22Rv1 (cell line): ENCODE results near the gene LEMD1.

Experiments
- CTCF ChIP-seq: fragments of 450-650 bp; IDR thresholded peaks from 2 replicates; pipeline ENCODE4 v1.5.1; 2017; ENCODE audit warnings: mild to moderate bottlenecking
- ZFX ChIP-seq: fragments of 450-650 bp; IDR thresholded peaks from 2 replicates; pipeline ENCODE4 v1.6.1; 2017; ENCODE audit warnings: antibody characterized with exemption, borderline replicate concordance

GRCh38 chr1:205451202-205451601 is 29.3 kb upstream of the LEMD1 start:
- no peak for TF ChIP-seq CTCF
- TF ChIP-seq ZFX: no peak
